Liver (tissue), 9 donors: ENCODE results near the gene CCDC93. TPM values are rescaled to one million over a fixed set of nuclear protein-coding genes. Genes with fewer than 3 reads are reported as not detected.

ENCODE experiments used
- DNase-seq: peaks from one replicate; pipeline ENCODE4 v3.0.0-alpha.2; 2017; ENCODE audit warnings: low spot score
- H3K27ac ChIP-seq, 2 donors: one replicate each; pipeline ENCODE4 v1.7.0; 2013; ENCODE audit warnings: inconsistent platforms in 2 of 2, low read length in 2 of 2, control low read depth in 1 of 2, low read depth in 1 of 2, mild to moderate bottlenecking in 1 of 2
- H3K27me3 ChIP-seq, 4 donors: one replicate each; pipeline versions ENCODE4 v1.6.1 to v1.7.0; 2013; ENCODE audit warnings: low read length in 3 of 4, inconsistent platforms in 1 of 4, mild to moderate bottlenecking in 1 of 4, moderate library complexity in 1 of 4; ENCODE audit not compliant: control insufficient read depth in 4 of 4, insufficient read depth in 4 of 4
- H3K36me3 ChIP-seq, 4 donors: one replicate each; pipeline versions ENCODE4 v1.6.1 to v1.7.0; 2013; ENCODE audit warnings: low read length in 3 of 4, mild to moderate bottlenecking in 3 of 4, low read depth in 1 of 4, moderate library complexity in 1 of 4; ENCODE audit not compliant: control insufficient read depth in 4 of 4, insufficient read depth in 3 of 4
- H3K4me1 ChIP-seq, 4 donors: one replicate each; pipeline versions ENCODE4 v1.6.1 to v1.7.0; 2013; ENCODE audit warnings: low read length in 3 of 4, mild to moderate bottlenecking in 3 of 4, moderate library complexity in 1 of 4; ENCODE audit not compliant: control insufficient read depth in 4 of 4, insufficient read depth in 4 of 4
- H3K4me3 ChIP-seq, 3 donors: one replicate each; pipeline versions ENCODE4 v1.6.1 to v1.7.0; 2013; ENCODE audit warnings: low read length in 3 of 3, control low read depth in 1 of 3, low read depth in 1 of 3, mild to moderate bottlenecking in 1 of 3
- H3K9ac ChIP-seq, 2 donors: one replicate each; pipeline ENCODE4 v1.7.0; 2013; ENCODE audit warnings: low read length in 2 of 2, mild to moderate bottlenecking in 2 of 2, moderate library complexity in 2 of 2, control low read depth in 1 of 2, low read depth in 1 of 2
- H3K9me3 ChIP-seq, 4 donors: one replicate each; pipeline versions ENCODE4 v1.6.1 to v1.7.0; 2013; ENCODE audit warnings: low read length in 3 of 4; ENCODE audit not compliant: control insufficient read depth in 4 of 4
- ATF3 ChIP-seq: IDR thresholded peaks from 2 replicates; pipeline ENCODE4 v1.6.1; 2016; ENCODE audit warnings: antibody characterized with exemption
- CTCF ChIP-seq: fragments of 150-350 bp; IDR thresholded peaks from 2 replicates; pipeline ENCODE4 v1.5.1; 2017; ENCODE audit warnings: improper control_type of control experiment, low read depth, low read length; ENCODE audit not compliant: missing input control
- FOXA1 ChIP-seq: IDR thresholded peaks from 2 replicates; pipeline ENCODE4 v1.6.1; 2016; ENCODE audit warnings: antibody characterized with exemption
- GABPA ChIP-seq, 2 donors: IDR thresholded peaks in 1 of 2; conservative IDR thresholded peaks in 1 of 2; 2 replicates each; pipeline ENCODE4 v1.6.1; 2016; ENCODE audit warnings: antibody characterized with exemption in 2 of 2, mild to moderate bottlenecking in 1 of 2, moderate library complexity in 1 of 2
- HNF4A ChIP-seq, 2 donors: conservative IDR thresholded peaks; 2 replicates each; pipeline ENCODE4 v1.6.1; 2016; ENCODE audit warnings: antibody characterized with exemption in 2 of 2, mild to moderate bottlenecking in 2 of 2
- HNF4G ChIP-seq: IDR thresholded peaks from 2 replicates; pipeline ENCODE4 v1.6.1; 2016; ENCODE audit warnings: antibody characterized with exemption
- JUND ChIP-seq, 2 donors: IDR thresholded peaks; 2 replicates each; pipeline ENCODE4 v1.6.1; 2016; ENCODE audit warnings: antibody characterized with exemption in 2 of 2
- MAX ChIP-seq: IDR thresholded peaks from 2 replicates; pipeline ENCODE4 v1.6.1; 2016; ENCODE audit warnings: antibody characterized with exemption
- NR2F2 ChIP-seq: IDR thresholded peaks from 2 replicates; pipeline ENCODE4 v1.6.1; 2016; ENCODE audit warnings: antibody characterized with exemption
- RAD21 ChIP-seq, 2 donors: IDR thresholded peaks; 2 replicates each; pipeline ENCODE4 v1.6.1; 2016; ENCODE audit warnings: antibody characterized with exemption in 2 of 2, mild to moderate bottlenecking in 2 of 2
- REST ChIP-seq: IDR thresholded peaks from 2 replicates; pipeline ENCODE4 v1.6.1; 2016; ENCODE audit warnings: antibody characterized with exemption, mild to moderate bottlenecking
- RXRA ChIP-seq, 2 donors: IDR thresholded peaks; 2 replicates each; pipeline ENCODE4 v1.6.1; 2017 to 2018; ENCODE audit warnings: antibody characterized with exemption in 2 of 2, mild to moderate bottlenecking in 1 of 2
- TAF1 ChIP-seq: conservative IDR thresholded peaks from 2 replicates; pipeline ENCODE4 v1.6.1; 2016; ENCODE audit warnings: antibody characterized with exemption, mild to moderate bottlenecking
- YY1 ChIP-seq: IDR thresholded peaks from 2 replicates; pipeline ENCODE4 v1.6.1; 2016; ENCODE audit warnings: antibody characterized with exemption, mild to moderate bottlenecking
- ZBTB33 ChIP-seq: IDR thresholded peaks from 2 replicates; pipeline ENCODE4 v1.6.1; 2016; ENCODE audit warnings: antibody characterized with exemption
- WGBS: extraction: QIAGEN DNeasy Blood & Tissue Kit; methylation state at CpG from one replicate; pipeline ENCODE4 v1.1.7; 2013; 5-methylcytosine and 5-hydroxymethylcytosine counted together
- polyA plus RNA-seq, 2 donors: library from polyadenylated mRNA; stranded (reverse) in 1 of 2; unstranded in 1 of 2; fragments of 200-250 nt in 1 of 2; fragments of >200 nt in 1 of 2; fragmentation: Nextera tagmentation in 1 of 2; extraction: Ambion mirVana in 1 of 2; gene quantifications; one replicate each; pipeline versions ENCODE4 v1.2.1 to v1.2.3, GENCODE V29; 2013 to 2015
- total RNA-seq, 2 donors: library from RNA; depleted of rRNA; stranded (reverse); fragments of >200 nt; gene quantifications; one replicate each; pipeline ENCODE4 v1.2.3, GENCODE V29; 2014
- donor health status: healthy.
- donor health status: healthy.
- donor health status: healthy.
- donor health status: healthy.
- donor health status: healthy.

Gene CCDC93
- total and polyA plus RNA-seq, 4 donors = 4.0 to 14.2 (median 8.5) TPM

GRCh38 chr2:117976581-117976980, 37.3 kb downstream of the CCDC93 start:
- Histone ChIP-seq H3K27ac (no peak overlapping the region), H3K4me1 (no peaks in the 10 kb centered on the region), H3K27me3 (no peaks in the 10 kb centered on the region), H3K9me3 (no peaks in the 10 kb centered on the region), H3K9ac (no peak overlapping the region), H3K4me3 (no peak overlapping the region), H3K36me3 (peaks cover 9 to 45% (median 38%) of the 10 kb centered on the region in 4 donors)
- WGBS = 93% methylated on average over 2 of the region's 3 CpGs
- DNase-seq = no peak
- TF ChIP-seq HNF4G = no peak
- TF ChIP-seq HNF4A (conservative IDR thresholded peaks at IDR 0.05) = no peak
- TF ChIP-seq YY1 = no peak
- no peak for TF ChIP-seq REST
- TF ChIP-seq RXRA (IDR thresholded peaks at IDR 0.05) = no peak
- no peak for TF ChIP-seq NR2F2
- TF ChIP-seq JUND (IDR thresholded peaks at IDR 0.05) = no peak
- TF ChIP-seq GABPA (IDR thresholded peaks at IDR 0.05 in 1 of 2, conservative IDR thresholded peaks at IDR 0.05 in 1 of 2) = no peak

GRCh38 chr2:117973498-117974082, 40.3 kb downstream of the CCDC93 start:
- Histone ChIP-seq H3K4me1 (no peaks in the 10 kb centered on the region), H3K27me3 (no peaks in the 10 kb centered on the region), H3K9me3 (no peaks in the 10 kb centered on the region), H3K4me3 (no peak overlapping the region), H3K36me3 (peaks cover 10 to 55% (median 44%) of the 10 kb centered on the region in 4 donors), H3K9ac (no peak overlapping the region), H3K27ac (no peak overlapping the region)
- TF ChIP-seq HNF4A (conservative IDR thresholded peaks at IDR 0.05) (no peak), HNF4G (no peak), CTCF (no peak), RXRA (IDR thresholded peaks at IDR 0.05) (no peak), ZBTB33 (no peak), JUND (IDR thresholded peaks at IDR 0.05) (no peak), FOXA1 (no peak), RAD21 (IDR thresholded peaks at IDR 0.05) (no peak), NR2F2 (no peak), GABPA (IDR thresholded peaks at IDR 0.05 in 1 of 2, conservative IDR thresholded peaks at IDR 0.05 in 1 of 2) (no peak), YY1 (no peak), MAX (no peak), REST (no peak), TAF1 (no peak), ATF3 (no peak)
- WGBS = 95% methylated on average over 9 of the region's 9 CpGs
- no peak for DNase-seq
